Endothelial cell of umbilical vein (primary cell): ENCODE results near the gene UBE2E1. TPM values are rescaled to one million over a fixed set of nuclear protein-coding genes. Genes with fewer than 3 reads are reported as not detected.

Experiments used
- BruUV-seq: library from RNA; stranded (reverse); fragments of 400-500 nt; replicated peaks from 2 replicates; lab custom pipeline; 2021; lab: Mats Ljungman, UMichigan
- CTCF ChIA-PET: fragments of 300-600, 350-600 bp; sonication (Branson Sonifier 250); formaldehyde crosslinking; loops from one replicate; lab custom pipeline; 2021; ENCODE audit warnings: antibody characterized with exemption, inconsistent platforms; lab: Charles Lee
- POLR2A ChIA-PET: fragments of 300-600, 350-600 bp; sonication (Branson Sonifier 250); formaldehyde crosslinking; loops from one replicate; lab custom pipeline; 2021; ENCODE audit warnings: antibody characterized with exemption, inconsistent platforms; lab: Charles Lee
- DNase-seq: peaks from one replicate; pipeline ENCODE4 v3.0.0-alpha.2; 2011; ENCODE audit warnings: low read depth, low spot score
- FAIRE-seq: peaks from 2 replicates; lab custom pipeline; 2011; peaks lifted over from hg19 to GRCh38; lab: Jason Lieb, UNC
- H2AFZ ChIP-seq: 2 replicates; pipeline ENCODE4 v1.6.0; 2012; ENCODE audit warnings: low read depth, low read length, control low read depth, inconsistent platforms
- H3K27ac ChIP-seq: 2 replicates; pipeline ENCODE4 v1.5.1; 2011; ENCODE audit warnings: low read depth, mild to moderate bottlenecking, control low read depth, low read length, moderate library complexity; ENCODE audit not compliant: insufficient read depth
- H3K27me3 ChIP-seq, 2 experiments: 2 replicates each; pipeline versions ENCODE4 v1.6.0 to v1.6.1; 2011; ENCODE audit warnings: low read length in 2 of 2, mixed read lengths in 1 of 2; ENCODE audit not compliant: control insufficient read depth in 2 of 2, insufficient read depth in 2 of 2
- H3K36me3 ChIP-seq, 2 experiments: 2 replicates in 1 of 2; 3 replicates in 1 of 2; pipeline ENCODE4 v1.5.1; 2011; ENCODE audit warnings: low read length in 2 of 2, mild to moderate bottlenecking in 1 of 2, moderate library complexity in 1 of 2; ENCODE audit not compliant: control insufficient read depth in 2 of 2, insufficient read depth in 2 of 2; ENCODE audit errors: extremely low read depth in 1 of 2
- H3K4me1 ChIP-seq: 3 replicates; pipeline ENCODE4 v1.5.1; 2011; ENCODE audit warnings: mild to moderate bottlenecking, low read length; ENCODE audit not compliant: control insufficient read depth, insufficient read depth; ENCODE audit errors: extremely low read depth
- H3K4me2 ChIP-seq: 2 replicates; pipeline ENCODE4 v1.6.1; 2011; ENCODE audit warnings: low read length, control low read depth, mixed read lengths; ENCODE audit not compliant: insufficient read depth
- H3K4me3 ChIP-seq, 3 experiments: fragments of 200-600 bp in 1 of 3; sonication (generic), shearing (Covaris generic) in 1 of 3; replicated peaks in 1 of 3; 2 replicates each; pipeline ENCODE4 v1.5.1; 2011 to 2016; ENCODE audit warnings: control low read depth in 3 of 3, low read length in 3 of 3, mild to moderate bottlenecking in 2 of 3, inconsistent platforms in 1 of 3, low read depth in 1 of 3, moderate library complexity in 1 of 3; ENCODE audit not compliant: insufficient read depth in 1 of 3
- H3K79me2 ChIP-seq: 2 replicates; pipeline ENCODE4 v1.6.0; 2012; ENCODE audit warnings: low read length, inconsistent platforms; ENCODE audit not compliant: control insufficient read depth, insufficient read depth
- H3K9ac ChIP-seq: replicated peaks from 2 replicates; pipeline ENCODE3; 2011; ENCODE audit warnings: low read length, control low read depth; ENCODE audit not compliant: insufficient read depth; ENCODE audit errors: extremely low read depth
- H3K9me1 ChIP-seq: replicated peaks from 3 replicates; pipeline ENCODE4 v1.6.0; 2011; ENCODE audit warnings: mild to moderate bottlenecking, low read length; ENCODE audit not compliant: control insufficient read depth, insufficient read depth; ENCODE audit errors: extremely low read depth
- H3K9me3 ChIP-seq: replicated peaks from 2 replicates; pipeline ENCODE4 v1.5.1; 2012; ENCODE audit warnings: low read length, inconsistent platforms; ENCODE audit not compliant: control insufficient read depth, insufficient read depth
- H4K20me1 ChIP-seq: replicated peaks from 2 replicates; pipeline ENCODE3; 2011; ENCODE audit warnings: mild to moderate bottlenecking, low read length; ENCODE audit not compliant: control insufficient read depth, insufficient read depth; ENCODE audit errors: extremely low read depth
- EZH2 ChIP-seq: IDR thresholded peaks from 2 replicates; pipeline ENCODE4 v1.6.1; 2012; ENCODE audit warnings: borderline replicate concordance, low read depth, mild to moderate bottlenecking, moderate library complexity, low read length, inconsistent platforms; ENCODE audit not compliant: severe bottlenecking
- FOS ChIP-seq: IDR thresholded peaks from 2 replicates; pipeline ENCODE4 v1.6.1; 2011; ENCODE audit warnings: mild to moderate bottlenecking, low read length, moderate library complexity, borderline replicate concordance; ENCODE audit not compliant: insufficient read depth
- GATA2 ChIP-seq: IDR thresholded peaks from 2 replicates; pipeline ENCODE4 v1.7.0; 2011; ENCODE audit warnings: low read depth, mild to moderate bottlenecking, moderate library complexity, mixed read lengths, low read length; ENCODE audit not compliant: insufficient read length, insufficient read depth
- JUN ChIP-seq: IDR thresholded peaks from 2 replicates; pipeline ENCODE4 v1.6.1; 2011; ENCODE audit warnings: borderline replicate concordance, low read depth; ENCODE audit not compliant: insufficient read length, insufficient read depth
- MYC ChIP-seq: IDR thresholded peaks from one replicate; pipeline ENCODE4 v1.6.1; 2011; ENCODE audit warnings: mild to moderate bottlenecking, low read depth, low read length
- POLR2A ChIP-seq: IDR thresholded peaks from 2 replicates; pipeline ENCODE4 v1.6.1; 2012; ENCODE audit warnings: low read depth, mild to moderate bottlenecking, control low read depth, low read length
- POLR2AphosphoS5 ChIP-seq: IDR thresholded peaks from 2 replicates; pipeline ENCODE4 v1.6.1; 2012; ENCODE audit warnings: low read depth, mild to moderate bottlenecking, control low read depth, low read length, moderate library complexity; ENCODE audit not compliant: insufficient read depth
- dilution Hi-C: fragments of 300-500 bp; cut with MboI; formaldehyde crosslinking; loops from one replicate; pipeline ENCODE4 v1.15.0; 2019; ENCODE audit warnings: low sequenced_read_pairs; ENCODE audit not compliant: extremely low pct_ligation_motif_present
- intact Hi-C: fragments of 100-400 bp; cut with micrococcal nuclease; formaldehyde crosslinking; loops from one replicate; pipeline ENCODE4 v1.10.0; 2022
- polyA plus RNA-seq, 4 experiments: library from polyadenylated mRNA; depleted of rRNA in 3 of 4; stranded (reverse) in 3 of 4; unstranded in 1 of 4; fragments of >200 nt; gene quantifications; 2 replicates each; pipeline versions ENCODE4 v1.2.1 to v1.2.3, GENCODE V29; 2011 to 2012; ENCODE audit warnings: missing spikeins in 1 of 4
- total RNA-seq: library from RNA; stranded (reverse); gene quantifications from 2 replicates; pipeline ENCODE4 v1.2.3, GENCODE V29; 2021
- TF ChIP-seq, protein P1 (sequence below): IDR thresholded peaks from 2 replicates; pipeline ENCODE4 v1.6.1; 2011; ENCODE audit not compliant: insufficient read depth, insufficient read length
- TF ChIP-seq, protein P2 (sequence below), 2 donors: IDR thresholded peaks; 1 replicate in 1 of 2; 2 replicates in 1 of 2; pipeline ENCODE4 v1.5.1; 2011; ENCODE audit warnings: low read length in 2 of 2, mild to moderate bottlenecking in 2 of 2, moderate library complexity in 2 of 2, control low read depth in 1 of 2, inconsistent platforms in 1 of 2, low read depth in 1 of 2; ENCODE audit not compliant: insufficient read depth in 1 of 2; ENCODE audit errors: extremely low read depth in 1 of 2

UBE2E1 gene
- total and polyA plus RNA-seq, 2 donors (not counting 3 experiments of a cell fraction or from before 2014, with no cell fraction given), result 72.7 to 114 TPM

DNA sequence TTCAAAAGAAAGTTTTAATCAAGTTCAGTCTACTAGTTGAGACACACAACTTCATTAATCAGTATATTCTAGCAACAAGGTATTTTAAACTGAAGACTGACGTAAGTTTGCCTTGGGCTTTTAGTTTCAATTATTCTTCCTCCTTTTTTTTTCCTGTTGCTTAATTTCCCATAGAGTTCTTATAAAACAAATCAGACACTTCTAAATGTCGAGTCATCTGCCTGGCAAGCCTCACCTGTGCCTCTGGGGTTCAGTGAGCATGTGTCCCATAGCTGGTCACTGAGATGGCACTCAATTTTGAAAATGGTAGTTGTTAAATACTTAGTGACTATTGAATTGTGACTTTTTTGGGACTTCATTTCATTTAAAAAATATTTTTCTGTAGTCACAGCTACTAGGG lies 83.6 kb downstream of the UBE2E1 start:
- H3K9ac ChIP-seq, result no peak overlapping the region
- H3K9me1 ChIP-seq, result no peaks in the 10 kb centered on the region
- peaks cover 3% of the 10 kb centered on the region for H4K20me1 ChIP-seq
- H3K79me2 ChIP-seq, result peaks cover 6% of the 10 kb centered on the region
- H2AFZ ChIP-seq, result no peak overlapping the region
- H3K27ac ChIP-seq, result no peak overlapping the region
- ChIA-PET POLR2A (interaction anchor here (1.0 kb wide), 1 partner anchor 27 kb away, joined by 4 read pairs; the partner anchor contains the start of genes NKIRAS1 and RPL15), CTCF (interaction anchor here (1.0 to 1.7 kb wide), 12 partner anchors 24 to 1325 kb away, joined by 3 to 49 read pairs (median 6); partner anchors contain the start of genes NKIRAS1 and RPL15)
- dilution Hi-C loops, result no loop called here
- TF ChIP-seq FOS, result no peak
- TF ChIP-seq GATA2, result no peak
- TF ChIP-seq, protein P1, sequence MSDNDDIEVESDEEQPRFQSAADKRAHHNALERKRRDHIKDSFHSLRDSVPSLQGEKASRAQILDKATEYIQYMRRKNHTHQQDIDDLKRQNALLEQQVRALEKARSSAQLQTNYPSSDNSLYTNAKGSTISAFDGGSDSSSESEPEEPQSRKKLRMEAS, result no peak
- no peak for TF ChIP-seq POLR2A
- TF ChIP-seq EZH2, result no peak
- TF ChIP-seq, protein P2, sequence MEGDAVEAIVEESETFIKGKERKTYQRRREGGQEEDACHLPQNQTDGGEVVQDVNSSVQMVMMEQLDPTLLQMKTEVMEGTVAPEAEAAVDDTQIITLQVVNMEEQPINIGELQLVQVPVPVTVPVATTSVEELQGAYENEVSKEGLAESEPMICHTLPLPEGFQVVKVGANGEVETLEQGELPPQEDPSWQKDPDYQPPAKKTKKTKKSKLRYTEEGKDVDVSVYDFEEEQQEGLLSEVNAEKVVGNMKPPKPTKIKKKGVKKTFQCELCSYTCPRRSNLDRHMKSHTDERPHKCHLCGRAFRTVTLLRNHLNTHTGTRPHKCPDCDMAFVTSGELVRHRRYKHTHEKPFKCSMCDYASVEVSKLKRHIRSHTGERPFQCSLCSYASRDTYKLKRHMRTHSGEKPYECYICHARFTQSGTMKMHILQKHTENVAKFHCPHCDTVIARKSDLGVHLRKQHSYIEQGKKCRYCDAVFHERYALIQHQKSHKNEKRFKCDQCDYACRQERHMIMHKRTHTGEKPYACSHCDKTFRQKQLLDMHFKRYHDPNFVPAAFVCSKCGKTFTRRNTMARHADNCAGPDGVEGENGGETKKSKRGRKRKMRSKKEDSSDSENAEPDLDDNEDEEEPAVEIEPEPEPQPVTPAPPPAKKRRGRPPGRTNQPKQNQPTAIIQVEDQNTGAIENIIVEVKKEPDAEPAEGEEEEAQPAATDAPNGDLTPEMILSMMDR (IDR thresholded peaks at IDR 0.05; ENCODE audit: extremely low read depth in 1 of 2, insufficient read depth in 1 of 2, low read depth in 1 of 2, low read length in 2 of 2), result no peak
- TF ChIP-seq MYC, result no peak
- TF ChIP-seq JUN, result no peak
- no peak for TF ChIP-seq POLR2AphosphoS5
- no peak overlapping the region for H3K4me3 ChIP-seq
- no peaks in the 10 kb centered on the region for H3K27me3 ChIP-seq
- H3K9me3 ChIP-seq, result no peaks in the 10 kb centered on the region
- no peaks in the 10 kb centered on the region for H3K4me1 ChIP-seq
- H3K4me2 ChIP-seq, result no peak overlapping the region
- H3K36me3 ChIP-seq, result peaks cover 0 to 6% of the 10 kb centered on the region in 2 experiments
- FAIRE-seq, result no peak
- no TSS peak for BruUV-seq
- intact Hi-C loops, result loop anchor here (2.0 kb wide), 1 partner anchor 55 kb away; the partner anchor contains the start of gene NR1D2
- DNase-seq, result no peak
